NB4 (cell line): ENCODE results near the gene TMEM178B.

ENCODE experiments used
- DNase-seq: peaks from one replicate; pipeline ENCODE4 v3.0.0; 2010; ENCODE audit warnings: low read depth
- H3K4me3 ChIP-seq: one replicate; pipeline ENCODE4 v1.5.1; 2011; ENCODE audit warnings: mild to moderate bottlenecking, low read depth, low read length, moderate library complexity
- MYC ChIP-seq: IDR thresholded peaks from 2 replicates; pipeline ENCODE4 v1.6.1; 2011; ENCODE audit warnings: low read depth, low read length
- POLR2A ChIP-seq: IDR thresholded peaks from 2 replicates; pipeline ENCODE4 v1.6.1; 2011; ENCODE audit warnings: mild to moderate bottlenecking; ENCODE audit not compliant: insufficient read length; ENCODE audit errors: extremely low read depth
- TF ChIP-seq, protein P1 (sequence below): IDR thresholded peaks from 2 replicates; pipeline ENCODE4 v1.6.1; 2011; ENCODE audit warnings: low read depth, low read length
- TF ChIP-seq, protein P2 (sequence below): IDR thresholded peaks from one replicate; pipeline ENCODE4 v1.5.1; 2012; ENCODE audit warnings: low read depth, low read length

Gene TMEM178B

DNA sequence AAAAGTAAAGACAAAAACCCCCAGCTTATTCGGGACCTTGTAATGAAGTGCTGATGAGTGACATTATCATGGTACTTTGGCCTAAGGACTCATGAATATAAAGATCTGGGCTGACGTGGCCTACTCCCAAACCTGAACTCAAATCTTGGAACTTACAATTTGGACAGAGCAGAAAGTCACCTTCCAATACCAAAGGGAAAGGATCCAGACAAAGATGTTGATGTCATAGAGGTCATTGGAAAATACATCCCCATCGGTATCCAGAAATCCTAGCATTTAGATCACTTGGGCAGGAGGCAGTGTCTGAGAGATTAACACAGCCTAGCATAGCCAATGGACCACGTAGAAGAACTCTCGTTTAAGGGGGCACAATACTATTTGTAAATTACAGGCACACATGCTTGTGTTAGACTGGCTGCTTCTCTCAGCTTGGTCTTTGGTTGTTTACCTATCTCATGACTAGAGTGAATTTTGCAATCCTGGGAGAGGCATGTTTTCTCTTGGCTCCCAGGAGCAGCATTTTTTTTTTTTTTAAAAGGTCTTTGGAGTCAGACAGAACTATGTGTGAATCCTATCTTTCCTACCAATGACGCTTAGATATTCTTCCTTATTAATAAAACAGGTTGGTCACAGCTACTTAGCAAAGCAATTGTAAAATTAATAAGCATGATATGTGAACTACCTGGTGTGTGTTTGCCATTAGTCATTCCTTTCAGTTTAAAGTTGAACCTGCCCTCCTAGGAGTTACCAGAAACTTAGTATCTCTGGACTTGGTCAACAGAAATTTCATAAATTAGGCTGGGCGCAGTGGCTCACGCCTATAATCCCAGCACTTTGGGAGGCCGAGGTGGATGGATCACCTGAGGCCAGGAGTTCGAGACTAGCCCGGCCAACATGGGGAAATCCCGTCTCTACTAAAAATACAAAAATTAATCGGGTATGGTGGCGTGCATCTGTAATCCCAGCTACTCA, 31.4 kb upstream of the TMEM178B start:
- no peak for DNase-seq
- H3K4me3 ChIP-seq = no peak overlapping the region
- TF ChIP-seq, protein P1, sequence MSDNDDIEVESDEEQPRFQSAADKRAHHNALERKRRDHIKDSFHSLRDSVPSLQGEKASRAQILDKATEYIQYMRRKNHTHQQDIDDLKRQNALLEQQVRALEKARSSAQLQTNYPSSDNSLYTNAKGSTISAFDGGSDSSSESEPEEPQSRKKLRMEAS = no peak
- TF ChIP-seq MYC (no peak), POLR2A (no peak)
- TF ChIP-seq, protein P2, sequence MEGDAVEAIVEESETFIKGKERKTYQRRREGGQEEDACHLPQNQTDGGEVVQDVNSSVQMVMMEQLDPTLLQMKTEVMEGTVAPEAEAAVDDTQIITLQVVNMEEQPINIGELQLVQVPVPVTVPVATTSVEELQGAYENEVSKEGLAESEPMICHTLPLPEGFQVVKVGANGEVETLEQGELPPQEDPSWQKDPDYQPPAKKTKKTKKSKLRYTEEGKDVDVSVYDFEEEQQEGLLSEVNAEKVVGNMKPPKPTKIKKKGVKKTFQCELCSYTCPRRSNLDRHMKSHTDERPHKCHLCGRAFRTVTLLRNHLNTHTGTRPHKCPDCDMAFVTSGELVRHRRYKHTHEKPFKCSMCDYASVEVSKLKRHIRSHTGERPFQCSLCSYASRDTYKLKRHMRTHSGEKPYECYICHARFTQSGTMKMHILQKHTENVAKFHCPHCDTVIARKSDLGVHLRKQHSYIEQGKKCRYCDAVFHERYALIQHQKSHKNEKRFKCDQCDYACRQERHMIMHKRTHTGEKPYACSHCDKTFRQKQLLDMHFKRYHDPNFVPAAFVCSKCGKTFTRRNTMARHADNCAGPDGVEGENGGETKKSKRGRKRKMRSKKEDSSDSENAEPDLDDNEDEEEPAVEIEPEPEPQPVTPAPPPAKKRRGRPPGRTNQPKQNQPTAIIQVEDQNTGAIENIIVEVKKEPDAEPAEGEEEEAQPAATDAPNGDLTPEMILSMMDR = no peak

DNA sequence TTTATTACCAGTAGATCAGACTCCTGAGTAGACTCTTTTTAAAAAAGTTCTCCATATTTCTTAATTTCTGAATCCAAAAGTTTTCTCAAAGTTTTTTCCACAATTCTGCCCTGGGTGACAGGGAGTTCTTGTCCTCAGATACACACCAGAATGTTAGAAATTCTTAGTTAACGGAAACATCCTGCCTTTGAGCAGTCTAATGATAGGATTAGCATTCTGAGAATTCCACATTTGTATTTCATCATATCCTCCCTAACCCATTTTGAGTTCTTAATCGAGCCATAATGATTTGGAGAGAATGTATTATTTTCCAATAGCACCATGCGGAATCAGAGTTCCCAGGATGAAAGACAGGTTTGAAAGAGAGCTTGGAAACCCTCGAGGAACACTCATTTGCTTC, 30.2 kb upstream of the TMEM178B start:
- DNase-seq = no peak
- TF ChIP-seq POLR2A (no peak), MYC (no peak)
- TF ChIP-seq, protein P2 = no peak
- TF ChIP-seq, protein P1 = no peak

GRCh38 chr7:141045126-141045841, 28.6 kb upstream of the TMEM178B start:
- TF ChIP-seq MYC = no peak
- TF ChIP-seq, protein P1 = no peak
- TF ChIP-seq, protein P2 = no peak
- TF ChIP-seq POLR2A = no peak
- DNase-seq = no peak
- H3K4me3 ChIP-seq = no peak overlapping the region

More for the DNA sequence above, 30.2 kb upstream of the TMEM178B start:
- H3K4me3 ChIP-seq = no peak overlapping the region

GRCh38 chr7:141045842-141046620, 27.8 kb upstream of the TMEM178B start:
- DNase-seq = no peak
- H3K4me3 ChIP-seq = no peak overlapping the region
- TF ChIP-seq, protein P1 = no peak
- no peak for TF ChIP-seq POLR2A
- TF ChIP-seq, protein P2 = no peak
- no peak for TF ChIP-seq MYC

DNA sequence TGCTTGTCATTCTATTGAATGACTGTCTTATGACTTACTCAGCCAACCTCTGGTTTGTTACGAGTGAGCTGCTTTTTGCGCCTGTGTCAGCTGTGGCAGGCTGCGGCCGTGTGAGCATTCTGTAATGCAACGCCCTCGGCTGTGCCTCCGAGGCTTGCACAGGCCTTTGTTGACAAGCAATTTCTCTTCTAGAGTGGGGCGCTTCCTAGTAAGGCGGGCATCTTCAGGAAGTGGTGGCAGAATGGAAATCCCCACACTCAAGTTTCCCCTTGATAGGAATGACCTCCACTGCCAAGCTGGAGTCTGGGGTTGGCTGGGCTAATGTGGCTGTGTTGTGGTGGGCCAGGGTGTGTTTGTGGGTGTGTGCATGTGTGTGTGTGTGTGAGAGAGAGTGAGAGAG, 20.2 kb upstream of the TMEM178B start:
- TF ChIP-seq, protein P2 = no peak
- TF ChIP-seq MYC (no peak), POLR2A (no peak)
- TF ChIP-seq, protein P1 = no peak
- peak; percentile 8 for DNase-seq
- H3K4me3 ChIP-seq = no peak overlapping the region
